GM23248 (cell line): ENCODE data around the gene RTN3. TPM values are rescaled to one million over a fixed set of nuclear protein-coding genes. Genes with fewer than 3 reads are reported as not detected.

Experiments
- DNase-seq: peaks from one replicate; pipeline ENCODE4 v3.0.0-alpha.2; 2015
- H2AFZ ChIP-seq: fragments of 200-600 bp; sonication (generic); 2 replicates; pipeline ENCODE4 v1.6.1; 2016; ENCODE audit warnings: antibody characterized with exemption
- H3F3A ChIP-seq: fragments of 200-600 bp; sonication (generic); 2 replicates; pipeline ENCODE4 v1.6.1; 2016; ENCODE audit warnings: mild to moderate bottlenecking, antibody characterized with exemption, mixed run types; ENCODE audit not compliant: insufficient read depth
- H3K27ac ChIP-seq: fragments of 200-600 bp; sonication (generic); 2 replicates; pipeline ENCODE4 v1.5.1; 2016; ENCODE audit warnings: mild to moderate bottlenecking
- H3K27me3 ChIP-seq: fragments of 200-600 bp; sonication (generic); replicated peaks from 2 replicates; pipeline ENCODE4 v1.6.1; 2016; ENCODE audit warnings: mild to moderate bottlenecking; ENCODE audit not compliant: insufficient read depth
- H3K36me3 ChIP-seq: fragments of 200-600 bp; sonication (generic); 2 replicates; pipeline ENCODE4 v1.6.1; 2016; ENCODE audit warnings: low read depth, mild to moderate bottlenecking
- H3K4me1 ChIP-seq: fragments of 200-600 bp; sonication (generic); 2 replicates; pipeline ENCODE4 v1.6.1; 2016; ENCODE audit warnings: mild to moderate bottlenecking; ENCODE audit not compliant: insufficient read depth
- H3K4me2 ChIP-seq: fragments of 200-600 bp; sonication (generic); one replicate; pipeline ENCODE4 v1.6.1; 2016; ENCODE audit warnings: mild to moderate bottlenecking; ENCODE audit not compliant: unreplicated experiment
- H3K4me3 ChIP-seq: fragments of 200-600 bp; sonication (generic); 2 replicates; pipeline ENCODE4 v1.5.1; 2016; ENCODE audit warnings: mild to moderate bottlenecking
- H3K79me2 ChIP-seq: fragments of 200-600 bp; sonication (generic); 2 replicates; pipeline ENCODE4 v1.6.1; 2016; ENCODE audit warnings: mild to moderate bottlenecking; ENCODE audit not compliant: insufficient read depth
- H3K9ac ChIP-seq: fragments of 200-600 bp; sonication (generic); 2 replicates; pipeline ENCODE4 v1.6.1; 2016; ENCODE audit warnings: mild to moderate bottlenecking
- H3K9me2 ChIP-seq: fragments of 200-600 bp; sonication (generic); 2 replicates; pipeline ENCODE4 v1.6.1; 2016; ENCODE audit warnings: mixed run types, mild to moderate bottlenecking, moderate library complexity; ENCODE audit not compliant: insufficient read depth
- H3K9me3 ChIP-seq: fragments of 200-600 bp; sonication (generic); one replicate; pipeline ENCODE4 v1.6.1; 2017; ENCODE audit warnings: low read depth
- H4K20me1 ChIP-seq: fragments of 200-600 bp; sonication (generic); 2 replicates; pipeline ENCODE4 v1.6.0; 2016; ENCODE audit not compliant: insufficient read depth
- EZH2 ChIP-seq: fragments of 200-600 bp; sonication (generic); IDR thresholded peaks from 2 replicates; pipeline ENCODE4 v1.6.1; 2018; ENCODE audit warnings: antibody characterized with exemption, mild to moderate bottlenecking; ENCODE audit not compliant: insufficient read depth, poor library complexity, severe bottlenecking
- EZH2phosphoT487 ChIP-seq: fragments of 200-600 bp; sonication (generic); IDR thresholded peaks from 2 replicates; pipeline ENCODE4 v1.6.1; 2018; ENCODE audit warnings: antibody characterized with exemption, moderate library complexity, mild to moderate bottlenecking, low read depth; ENCODE audit not compliant: insufficient read depth
- WGBS, 2 experiments: methylation state at CpG; one replicate each; pipeline ENCODE4 v1.1.6; 2015 to 2017; ENCODE audit warnings: low lambda C conversion rate in 2 of 2, low coverage in 1 of 2; ENCODE audit errors: missing lambda C conversion rate in 2 of 2; 5-methylcytosine and 5-hydroxymethylcytosine counted together
- in situ Hi-C: fragments of 300-500 bp; cut with MboI; formaldehyde crosslinking; loops from 2 replicates; pipeline ENCODE4 v1.15.0; 2020
- polyA plus RNA-seq: library from polyadenylated mRNA; unstranded; fragments of >200 nt; fragmentation: Nextera tagmentation; extraction: Ambion mirVana; gene quantifications from 2 replicates; pipeline ENCODE4 v1.2.1, GENCODE V29; 2016
- total RNA-seq: library from RNA; depleted of rRNA; stranded (reverse); fragments of >200 nt; shearing (Covaris generic); gene quantifications from 2 replicates; pipeline ENCODE4 v1.2.3, GENCODE V29; 2014

Gene RTN3
- total and polyA plus RNA-seq, 2 experiments from 2014 or later: 113 to 123 TPM

DNA sequence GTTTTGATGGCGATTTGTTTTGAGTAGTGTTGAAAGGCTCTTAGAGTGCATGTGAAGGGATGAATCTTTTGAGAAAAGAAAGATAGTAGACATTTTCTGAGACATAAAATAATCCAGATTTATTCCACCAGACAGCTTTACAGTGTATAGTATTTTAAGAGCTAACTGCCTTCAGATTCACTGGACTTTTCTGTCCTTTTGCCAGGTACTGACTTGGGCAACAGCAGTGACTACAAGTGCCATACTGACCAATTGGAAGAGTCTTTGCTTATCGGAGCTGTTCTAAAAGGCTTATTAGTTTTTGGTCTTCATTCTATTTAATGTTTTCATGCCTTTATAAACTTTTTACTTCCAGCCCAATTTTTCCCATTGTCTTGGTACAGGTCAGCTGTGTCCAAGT is 32.5 kb downstream of the RTN3 start:
- 83 to 85% methylated on average over 2 of the region's 2 CpGs for WGBS, 2 experiments
- in situ Hi-C loops: no loop called here
- Histone ChIP-seq H3F3A (peaks cover 11% of the 10 kb centered on the region; the same call in 1 of the 2 replicates), H3K9me2 (no peaks in the 10 kb centered on the region), H3K79me2 (peaks cover 97% of the 10 kb centered on the region), H3K9me3 (no peaks in the 10 kb centered on the region), H3K27me3 (no peaks in the 10 kb centered on the region), H3K27ac (no peak overlapping the region), H3K4me2 (no peak overlapping the region), H2AFZ (no peak overlapping the region), H3K9ac (no peak overlapping the region), H3K36me3 (no peaks in the 10 kb centered on the region), H4K20me1 (no peaks in the 10 kb centered on the region; the same call in 1 of the 2 replicates), H3K4me1 (peaks cover 27% of the 10 kb centered on the region), H3K4me3 (no peak overlapping the region)
- DNase-seq: no peak
- no peak for TF ChIP-seq EZH2phosphoT487
- no peak for TF ChIP-seq EZH2

DNA sequence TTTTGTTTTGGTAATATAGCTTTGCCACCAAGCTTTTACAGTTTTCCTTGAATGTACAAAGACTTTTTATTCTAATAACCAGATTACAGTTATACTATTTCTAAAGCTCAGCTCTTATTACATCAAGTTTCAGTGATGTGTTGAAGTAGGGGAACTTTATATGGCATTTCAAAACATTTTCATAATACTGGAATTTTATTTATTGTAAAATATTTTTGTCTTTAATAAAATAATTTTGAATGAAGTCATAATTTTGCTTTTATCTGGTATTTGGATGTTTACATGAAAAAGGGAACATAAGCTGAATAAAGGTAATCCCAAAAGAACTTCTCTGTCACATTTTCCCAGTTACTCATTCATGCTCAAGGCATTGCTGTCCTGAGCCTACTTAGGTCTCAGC is 34.7 kb downstream of the RTN3 start:
- H3K4me2 ChIP-seq: no peak overlapping the region
- no peaks in the 10 kb centered on the region for H4K20me1 ChIP-seq
- H3K9me2 ChIP-seq: no peaks in the 10 kb centered on the region
- DNase-seq: peak; percentile 12
- peaks cover 8% of the 10 kb centered on the region; the same call in 1 of the 2 replicates for H3F3A ChIP-seq
- no peaks in the 10 kb centered on the region for H3K27me3 ChIP-seq
- H3K4me1 ChIP-seq: peaks cover 9% of the 10 kb centered on the region
- no peak overlapping the region for H3K4me3 ChIP-seq
- no peak overlapping the region for H2AFZ ChIP-seq
- no peak overlapping the region for H3K9ac ChIP-seq
- in situ Hi-C loops: no loop called here
- no peaks in the 10 kb centered on the region for H3K9me3 ChIP-seq
- peak overlapping the region; percentile 25 for H3K27ac ChIP-seq
- peaks cover 3% of the 10 kb centered on the region; the same call in 1 of the 2 replicates for H3K36me3 ChIP-seq
- H3K79me2 ChIP-seq: peaks cover 99% of the 10 kb centered on the region
- TF ChIP-seq EZH2phosphoT487: no peak
- TF ChIP-seq EZH2: no peak

- 88 to 97% methylated on average over 1 of the region's 1 CpG for WGBS, 2 experiments
Observed at GRCh38 chr11:63719001-63719400, 37.7 kb downstream of the RTN3 start.

GRCh38 chr11:63719987-63720386 is 38.7 kb downstream of the RTN3 start:
- no peak for TF ChIP-seq EZH2phosphoT487
- no peak for TF ChIP-seq EZH2
- Histone ChIP-seq H3K27me3 (no peaks in the 10 kb centered on the region), H3K36me3 (peaks cover 3% of the 10 kb centered on the region; the same call in 1 of the 2 replicates), H3K9ac (no peak overlapping the region), H3K9me3 (no peaks in the 10 kb centered on the region), H3K27ac (no peak overlapping the region), H3F3A (0 out of 2 replicates have a peak, but pooled peaks cover 5% of the 10 kb centered on the region), H3K4me2 (no peak overlapping the region), H3K9me2 (no peaks in the 10 kb centered on the region), H3K4me3 (no peak overlapping the region), H3K4me1 (peaks cover 6% of the 10 kb centered on the region; the same call in 1 of the 2 replicates), H3K79me2 (peaks cover 92% of the 10 kb centered on the region), H2AFZ (no peak overlapping the region), H4K20me1 (no peaks in the 10 kb centered on the region)
- in situ Hi-C loops: no loop called here
- 92 to 93% methylated on average over 2 of the region's 2 CpGs for WGBS, 2 experiments
- peak; percentile 14 for DNase-seq

More at GRCh38 chr11:63719001-63719400, 37.7 kb downstream of the RTN3 start:
- TF ChIP-seq EZH2phosphoT487 (no peak), EZH2 (no peak)
- Histone ChIP-seq H3K36me3 (peaks cover 3% of the 10 kb centered on the region; the same call in 1 of the 2 replicates), H3K79me2 (peaks cover 96% of the 10 kb centered on the region), H3K4me1 (peaks cover 6% of the 10 kb centered on the region; the same call in 1 of the 2 replicates), H4K20me1 (no peaks in the 10 kb centered on the region), H3K9me3 (no peaks in the 10 kb centered on the region), H3K4me3 (no peak overlapping the region), H3K27me3 (no peaks in the 10 kb centered on the region), H3K4me2 (no peak overlapping the region), H3F3A (0 out of 2 replicates have a peak, but pooled peaks cover 5% of the 10 kb centered on the region), H3K27ac (no peak overlapping the region), H3K9ac (no peak overlapping the region), H2AFZ (no peak overlapping the region), H3K9me2 (no peaks in the 10 kb centered on the region)
- DNase-seq: no peak
- in situ Hi-C loops: no loop called here
